Neural cell (in vitro differentiated cells): Measurements from ENCODE around the gene OR4D9. TPM values are rescaled to one million over a fixed set of nuclear protein-coding genes. Genes with fewer than 3 reads are reported as not detected.

Source experiments
- H2AFZ ChIP-seq: fragments of 200-600, 300-800 bp; sonication (generic), shearing (Covaris generic); 2 replicates; pipeline ENCODE4 v1.6.0; 2014; ENCODE audit warnings: low read depth, mild to moderate bottlenecking, antibody characterized with exemption, low read length, moderate library complexity
- H3F3A ChIP-seq: fragments of 200-600 bp; shearing (Covaris generic); 2 replicates; pipeline ENCODE4 v1.6.1; 2016; ENCODE audit warnings: mild to moderate bottlenecking, moderate library complexity, mixed read lengths, antibody characterized with exemption, low read length; ENCODE audit not compliant: insufficient read depth, poor library complexity, severe bottlenecking
- H3K27ac ChIP-seq: fragments of 200-600, 300-800 bp; sonication (generic), shearing (Covaris generic); 2 replicates; pipeline ENCODE4 v1.5.1; 2014; ENCODE audit warnings: mild to moderate bottlenecking, low read length, moderate library complexity
- H3K27me3 ChIP-seq: fragments of 300-800, 200-600 bp; sonication (generic), shearing (Covaris generic); 2 replicates; pipeline ENCODE4 v1.6.0; 2014; ENCODE audit warnings: mild to moderate bottlenecking, low read depth, low read length, moderate library complexity; ENCODE audit not compliant: insufficient read depth
- H3K36me3 ChIP-seq: fragments of 300-800, 200-600 bp; sonication (generic), shearing (Covaris generic); 2 replicates; pipeline ENCODE4 v1.5.1; 2014; ENCODE audit warnings: mild to moderate bottlenecking, antibody characterized with exemption, low read length, moderate library complexity; ENCODE audit not compliant: insufficient read depth
- H3K4me2 ChIP-seq: fragments of 300-800, 200-600 bp; sonication (generic), shearing (Covaris generic); 2 replicates; pipeline ENCODE4 v1.6.0; 2014; ENCODE audit warnings: mild to moderate bottlenecking, low read length
- H3K4me3 ChIP-seq: fragments of 300-800, 200-600 bp; sonication (generic), shearing (Covaris generic); 2 replicates; pipeline ENCODE4 v1.5.1; 2014; ENCODE audit warnings: mild to moderate bottlenecking, low read length, moderate library complexity
- H3K79me2 ChIP-seq: fragments of 200-600 bp; shearing (Covaris generic); replicated peaks from 2 replicates; pipeline ENCODE4 v1.6.0; 2014; ENCODE audit warnings: mild to moderate bottlenecking, low read length, moderate library complexity; ENCODE audit not compliant: insufficient read depth
- H3K9ac ChIP-seq: fragments of 300-800, 200-600 bp; sonication (generic), shearing (Covaris generic); 2 replicates; pipeline ENCODE4 v1.6.1; 2016; ENCODE audit warnings: mild to moderate bottlenecking, low read length, mixed read lengths
- H3K9me2 ChIP-seq: fragments of 200-600 bp; shearing (Covaris generic); 2 replicates; pipeline ENCODE4 v1.6.1; 2016; ENCODE audit warnings: mild to moderate bottlenecking, low read length, mixed read lengths; ENCODE audit not compliant: insufficient read depth
- H3K9me3 ChIP-seq: fragments of 200-600, 300-800 bp; sonication (generic), shearing (Covaris generic); 2 replicates; pipeline ENCODE4 v1.6.1; 2016; ENCODE audit warnings: mild to moderate bottlenecking, mixed run types, low read length, moderate library complexity, mixed read lengths
- H4K20me1 ChIP-seq: fragments of 200-600 bp; shearing (Covaris generic); 2 replicates; pipeline ENCODE4 v1.6.1; 2016; ENCODE audit warnings: mild to moderate bottlenecking, mixed run types; ENCODE audit not compliant: insufficient read depth
- EP300 ChIP-seq: fragments of 450-650 bp; conservative IDR thresholded peaks from 2 replicates; pipeline ENCODE4 v1.6.1; 2014; ENCODE audit warnings: antibody characterized with exemption, mild to moderate bottlenecking, moderate library complexity; ENCODE audit not compliant: poor library complexity, severe bottlenecking
- EZH2 ChIP-seq: fragments of 200-600, 300-800 bp; shearing (Covaris generic), sonication (generic); IDR thresholded peaks from 2 replicates; pipeline ENCODE4 v1.6.1; 2014; ENCODE audit warnings: antibody characterized with exemption, low read length, borderline replicate concordance, mild to moderate bottlenecking; ENCODE audit not compliant: insufficient read depth, poor library complexity, severe bottlenecking
- MXI1 ChIP-seq: fragments of 450-650 bp; conservative IDR thresholded peaks from 2 replicates; pipeline ENCODE4 v1.6.1; 2014; ENCODE audit warnings: antibody characterized with exemption, mild to moderate bottlenecking; ENCODE audit not compliant: poor library complexity, severe bottlenecking
- POLR2AphosphoS5 ChIP-seq: IDR thresholded peaks from 2 replicates; pipeline ENCODE4 v1.6.1; 2012
- RAD21 ChIP-seq: fragments of 450-650 bp; conservative IDR thresholded peaks from 2 replicates; pipeline ENCODE4 v1.6.1; 2014; ENCODE audit warnings: antibody characterized with exemption, mild to moderate bottlenecking, moderate library complexity
- SMC3 ChIP-seq: fragments of 450-650 bp; conservative IDR thresholded peaks from 2 replicates; pipeline ENCODE4 v1.6.1; 2014; ENCODE audit warnings: antibody characterized with exemption, mild to moderate bottlenecking, moderate library complexity; ENCODE audit not compliant: poor library complexity
- TAF1 ChIP-seq: IDR thresholded peaks from 2 replicates; pipeline ENCODE4 v1.6.1; 2012; ENCODE audit warnings: low read depth
- polyA plus RNA-seq: library from polyadenylated mRNA; depleted of rRNA; stranded (reverse); fragments of >200 nt; gene quantifications from 2 replicates; pipeline ENCODE4 v1.2.3, GENCODE V29; 2014
- TF ChIP-seq, protein P1 (sequence below): fragments of 450-650 bp; IDR thresholded peaks from 2 replicates; pipeline ENCODE4 v1.5.1; 2014; ENCODE audit warnings: antibody characterized with exemption, mild to moderate bottlenecking, moderate library complexity; ENCODE audit not compliant: poor library complexity, severe bottlenecking
- TF ChIP-seq, protein P2 (sequence below): IDR thresholded peaks from 2 replicates; pipeline ENCODE4 v1.6.1; 2012; ENCODE audit warnings: borderline replicate concordance

OR4D9 gene
- polyA plus RNA-seq, 1 donor from 2014 or later = not detected

DNA sequence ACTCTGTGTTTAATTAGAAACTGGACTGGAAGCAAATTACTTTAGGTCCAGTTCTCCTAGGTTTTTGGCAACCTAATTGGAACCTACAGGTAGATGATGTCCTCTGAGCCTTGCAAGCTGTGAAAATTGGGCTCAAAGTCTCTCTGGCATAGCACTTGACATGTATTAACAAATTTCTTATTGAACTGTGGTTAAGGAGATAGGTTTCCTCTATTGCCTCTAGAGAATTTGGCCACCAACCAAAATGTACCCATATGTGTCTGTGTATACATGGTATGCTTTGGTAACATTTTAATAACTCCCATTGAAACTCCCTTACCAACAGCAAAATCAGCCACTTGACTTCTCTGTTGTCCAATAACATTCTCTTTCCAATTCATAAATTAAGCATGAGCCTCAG, 38.3 kb upstream of the OR4D9 start, which contains the start of gene OR4D10:
OR4D10 (plus strand) TSS at position 301 of the 400 bp plus-strand sequence. CDS start 4,115 bp downstream, outside the sequence.
- H3K4me3 ChIP-seq = no peak within 1 kb of the TSS
- no peaks in the 10 kb centered on the region for H3K27me3 ChIP-seq
- no peaks in the 10 kb centered on the region for H3K9me2 ChIP-seq
- H3K9me3 ChIP-seq = no peaks in the 10 kb centered on the region
- no peak within 1 kb of the TSS for H3K27ac ChIP-seq
- no peak within 1 kb of the TSS for H3K4me2 ChIP-seq
- no peak within 1 kb of the TSS for H2AFZ ChIP-seq
- H3K36me3 ChIP-seq = no peaks in the 10 kb centered on the region
- no peaks in the 10 kb centered on the region for H4K20me1 ChIP-seq
- no peak within 1 kb of the TSS for H3K9ac ChIP-seq
- no peaks in the 10 kb centered on the region for H3F3A ChIP-seq
- TF ChIP-seq SMC3 (no peak), RAD21 (no peak), EZH2 (no peak), EP300 (no peak), POLR2AphosphoS5 (no peak), TAF1 (no peak), MXI1 (no peak)
- TF ChIP-seq, protein P1, sequence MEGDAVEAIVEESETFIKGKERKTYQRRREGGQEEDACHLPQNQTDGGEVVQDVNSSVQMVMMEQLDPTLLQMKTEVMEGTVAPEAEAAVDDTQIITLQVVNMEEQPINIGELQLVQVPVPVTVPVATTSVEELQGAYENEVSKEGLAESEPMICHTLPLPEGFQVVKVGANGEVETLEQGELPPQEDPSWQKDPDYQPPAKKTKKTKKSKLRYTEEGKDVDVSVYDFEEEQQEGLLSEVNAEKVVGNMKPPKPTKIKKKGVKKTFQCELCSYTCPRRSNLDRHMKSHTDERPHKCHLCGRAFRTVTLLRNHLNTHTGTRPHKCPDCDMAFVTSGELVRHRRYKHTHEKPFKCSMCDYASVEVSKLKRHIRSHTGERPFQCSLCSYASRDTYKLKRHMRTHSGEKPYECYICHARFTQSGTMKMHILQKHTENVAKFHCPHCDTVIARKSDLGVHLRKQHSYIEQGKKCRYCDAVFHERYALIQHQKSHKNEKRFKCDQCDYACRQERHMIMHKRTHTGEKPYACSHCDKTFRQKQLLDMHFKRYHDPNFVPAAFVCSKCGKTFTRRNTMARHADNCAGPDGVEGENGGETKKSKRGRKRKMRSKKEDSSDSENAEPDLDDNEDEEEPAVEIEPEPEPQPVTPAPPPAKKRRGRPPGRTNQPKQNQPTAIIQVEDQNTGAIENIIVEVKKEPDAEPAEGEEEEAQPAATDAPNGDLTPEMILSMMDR = no peak
- TF ChIP-seq, protein P2, sequence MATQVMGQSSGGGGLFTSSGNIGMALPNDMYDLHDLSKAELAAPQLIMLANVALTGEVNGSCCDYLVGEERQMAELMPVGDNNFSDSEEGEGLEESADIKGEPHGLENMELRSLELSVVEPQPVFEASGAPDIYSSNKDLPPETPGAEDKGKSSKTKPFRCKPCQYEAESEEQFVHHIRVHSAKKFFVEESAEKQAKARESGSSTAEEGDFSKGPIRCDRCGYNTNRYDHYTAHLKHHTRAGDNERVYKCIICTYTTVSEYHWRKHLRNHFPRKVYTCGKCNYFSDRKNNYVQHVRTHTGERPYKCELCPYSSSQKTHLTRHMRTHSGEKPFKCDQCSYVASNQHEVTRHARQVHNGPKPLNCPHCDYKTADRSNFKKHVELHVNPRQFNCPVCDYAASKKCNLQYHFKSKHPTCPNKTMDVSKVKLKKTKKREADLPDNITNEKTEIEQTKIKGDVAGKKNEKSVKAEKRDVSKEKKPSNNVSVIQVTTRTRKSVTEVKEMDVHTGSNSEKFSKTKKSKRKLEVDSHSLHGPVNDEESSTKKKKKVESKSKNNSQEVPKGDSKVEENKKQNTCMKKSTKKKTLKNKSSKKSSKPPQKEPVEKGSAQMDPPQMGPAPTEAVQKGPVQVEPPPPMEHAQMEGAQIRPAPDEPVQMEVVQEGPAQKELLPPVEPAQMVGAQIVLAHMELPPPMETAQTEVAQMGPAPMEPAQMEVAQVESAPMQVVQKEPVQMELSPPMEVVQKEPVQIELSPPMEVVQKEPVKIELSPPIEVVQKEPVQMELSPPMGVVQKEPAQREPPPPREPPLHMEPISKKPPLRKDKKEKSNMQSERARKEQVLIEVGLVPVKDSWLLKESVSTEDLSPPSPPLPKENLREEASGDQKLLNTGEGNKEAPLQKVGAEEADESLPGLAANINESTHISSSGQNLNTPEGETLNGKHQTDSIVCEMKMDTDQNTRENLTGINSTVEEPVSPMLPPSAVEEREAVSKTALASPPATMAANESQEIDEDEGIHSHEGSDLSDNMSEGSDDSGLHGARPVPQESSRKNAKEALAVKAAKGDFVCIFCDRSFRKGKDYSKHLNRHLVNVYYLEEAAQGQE = no peak
- no peaks in the 10 kb centered on the region for H3K79me2 ChIP-seq

DNA sequence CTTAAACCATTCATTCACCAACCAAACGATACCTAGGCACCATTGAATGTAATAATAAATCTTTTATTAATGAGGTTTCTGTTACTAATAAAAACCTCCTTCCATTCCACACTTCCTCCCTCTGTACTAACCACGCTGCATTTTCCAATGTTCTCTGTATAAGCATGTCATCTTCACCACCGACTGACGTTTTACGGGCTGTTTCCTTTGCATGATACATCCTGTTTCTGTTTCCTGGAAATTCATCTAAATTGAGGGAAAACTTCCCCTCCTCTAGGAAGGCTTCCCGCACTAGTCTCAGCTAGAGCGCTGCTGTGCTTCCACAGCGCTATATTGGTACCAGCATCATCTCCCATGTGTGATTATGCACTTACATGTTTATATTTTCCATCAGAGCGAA, 36.2 kb upstream of the OR4D9 start:
- Histone ChIP-seq H3K79me2 (no peaks in the 10 kb centered on the region), H3K36me3 (no peaks in the 10 kb centered on the region), H3K27me3 (no peaks in the 10 kb centered on the region), H3K4me2 (no peak overlapping the region), H3F3A (no peaks in the 10 kb centered on the region), H3K9me3 (no peaks in the 10 kb centered on the region), H3K9ac (no peak overlapping the region), H3K4me3 (no peak overlapping the region), H4K20me1 (no peaks in the 10 kb centered on the region), H3K27ac (no peak overlapping the region), H2AFZ (no peak overlapping the region), H3K9me2 (no peaks in the 10 kb centered on the region)
- TF ChIP-seq EZH2 (no peak), EP300 (no peak), SMC3 (no peak), POLR2AphosphoS5 (no peak), RAD21 (no peak), TAF1 (no peak), MXI1 (no peak)
- TF ChIP-seq, protein P2 = no peak
- TF ChIP-seq, protein P1 = no peak
